Measurements from ENCODE around the gene TNFRSF8.
A peak's percentile ranks its signal among the peaks of the same experiment; 100 is the strongest.

Gene TNFRSF8

DNA sequence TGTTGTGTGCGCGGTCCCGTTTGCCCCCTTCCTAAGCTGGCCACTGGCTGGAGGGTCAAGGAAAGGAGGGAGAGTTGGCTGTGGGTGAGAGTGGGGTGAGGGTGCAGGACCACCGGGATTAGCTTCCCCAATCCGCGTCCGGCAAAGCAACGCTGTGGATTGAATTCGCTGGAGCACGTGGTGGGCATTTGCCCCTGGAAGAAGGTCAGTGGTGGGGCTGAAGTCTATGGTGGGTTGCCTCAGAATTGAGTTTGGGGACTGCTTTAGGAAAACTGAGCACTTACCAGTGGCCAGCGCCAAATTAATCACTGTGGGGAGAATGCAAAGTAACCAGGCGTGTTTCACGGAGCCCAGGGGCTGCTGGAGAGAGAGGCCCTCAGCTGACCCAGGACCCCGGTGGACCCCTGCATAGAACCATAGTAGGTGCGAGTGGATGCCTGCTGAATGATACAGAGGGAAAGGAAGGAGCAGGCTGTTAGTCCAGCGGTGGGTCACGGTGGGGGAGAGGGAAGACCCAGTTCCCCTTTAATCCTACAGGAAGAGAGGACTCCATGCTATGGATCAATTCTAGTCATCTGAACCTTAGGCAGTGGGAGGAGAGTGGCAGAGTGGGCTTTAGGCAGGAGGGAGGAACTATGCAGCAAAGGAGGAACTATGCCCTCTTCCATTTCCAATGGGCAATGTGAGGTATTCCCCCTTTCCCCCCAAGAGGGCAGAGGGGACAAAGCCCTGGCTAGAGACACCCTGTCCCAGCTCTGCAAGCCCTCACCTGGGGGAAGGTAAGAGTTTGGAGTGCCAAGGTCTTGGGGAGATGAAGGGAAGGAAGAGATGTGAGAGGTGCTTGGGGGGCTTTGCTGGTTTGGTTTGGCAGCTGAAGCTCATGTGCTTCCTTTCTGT, 1.2 kb downstream of the TNFRSF8 start:
- no peak for DNase-seq

- no peak for DNase-seq
These were observed 2.8 kb downstream of the TNFRSF8 start for GRCh38 chr1:12065872-12066271.

GRCh38 chr1:12067900-12068821, 5.1 kb downstream of the TNFRSF8 start:
- no peak for DNase-seq

- DNase-seq: no peak
These were observed 6.6 kb downstream of the TNFRSF8 start for GRCh38 chr1:12069623-12070244.

- DNase-seq: no peak
These were observed 8.8 kb downstream of the TNFRSF8 start for GRCh38 chr1:12071892-12072291.

DNA sequence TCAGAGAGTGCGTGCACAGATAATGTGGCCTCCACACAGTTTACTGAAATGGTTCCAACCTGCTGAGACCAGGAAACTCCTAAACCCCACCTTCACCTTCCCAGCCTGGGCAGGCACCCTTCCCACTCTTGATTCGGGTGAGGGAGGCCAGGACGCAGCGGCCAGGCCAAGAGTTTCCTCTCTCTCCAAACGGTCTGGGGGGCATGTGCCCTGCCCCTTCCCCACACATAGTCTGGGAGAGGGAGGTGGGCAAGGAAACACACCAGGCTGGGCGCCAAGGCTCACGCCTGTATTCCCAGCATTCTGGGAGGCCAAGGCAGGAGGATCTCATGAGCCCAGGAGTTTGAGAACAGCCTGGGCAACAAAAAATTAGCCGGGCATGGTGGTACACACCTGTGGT, 9.6 kb downstream of the TNFRSF8 start:
- DNase-seq: no peak

GRCh38 chr1:12073796-12074195, 10.7 kb downstream of the TNFRSF8 start:
- DNase-seq: no peak

DNA sequence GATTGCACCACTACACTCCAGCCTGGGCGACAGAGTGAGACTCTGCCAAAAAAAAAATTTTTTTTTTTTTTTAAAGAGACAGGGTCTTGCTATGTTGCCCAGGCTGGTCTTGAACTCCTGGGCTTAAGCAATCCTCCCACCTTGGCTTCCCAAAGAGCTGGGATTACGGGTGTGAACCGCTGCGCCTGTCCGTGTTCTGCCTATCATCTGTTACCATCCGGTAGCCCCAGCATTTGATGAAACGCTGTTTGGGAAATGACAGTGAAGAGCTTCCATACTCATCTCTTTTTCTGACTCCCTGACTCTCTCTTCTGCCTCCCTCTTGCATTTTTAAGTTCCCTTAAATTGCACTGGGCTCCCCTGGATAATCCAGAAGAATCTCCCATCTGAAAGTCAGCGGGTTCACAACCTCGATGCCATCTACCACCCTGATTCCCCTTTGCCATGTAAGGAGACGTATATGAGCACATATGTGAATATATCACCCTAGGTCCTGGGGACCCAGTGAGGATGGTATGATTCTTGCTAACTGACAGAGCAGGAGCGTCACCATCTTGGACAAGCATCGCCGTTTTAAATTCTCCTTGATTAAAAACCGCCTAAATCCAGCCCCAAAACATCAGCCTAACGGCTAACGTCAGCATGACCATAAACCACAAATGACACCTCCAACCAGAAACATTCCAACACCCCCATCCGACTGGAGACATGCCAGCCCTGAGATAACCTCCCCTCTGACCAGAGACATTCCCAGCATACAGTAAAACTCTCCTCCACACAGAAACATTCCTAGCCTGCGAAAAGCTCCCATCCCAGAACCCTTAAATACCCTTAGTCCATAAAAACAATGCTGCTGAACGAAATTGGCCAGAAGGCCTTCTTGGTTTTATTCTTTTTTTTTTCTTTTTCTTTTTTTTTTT, 12.4 kb downstream of the TNFRSF8 start:
- no peak for DNase-seq

GRCh38 chr1:12076425-12077005, 13.4 kb downstream of the TNFRSF8 start:
- DNase-seq: no peak

- DNase-seq: no peak
These were observed 15.5 kb downstream of the TNFRSF8 start for GRCh38 chr1:12078575-12078937.

DNA sequence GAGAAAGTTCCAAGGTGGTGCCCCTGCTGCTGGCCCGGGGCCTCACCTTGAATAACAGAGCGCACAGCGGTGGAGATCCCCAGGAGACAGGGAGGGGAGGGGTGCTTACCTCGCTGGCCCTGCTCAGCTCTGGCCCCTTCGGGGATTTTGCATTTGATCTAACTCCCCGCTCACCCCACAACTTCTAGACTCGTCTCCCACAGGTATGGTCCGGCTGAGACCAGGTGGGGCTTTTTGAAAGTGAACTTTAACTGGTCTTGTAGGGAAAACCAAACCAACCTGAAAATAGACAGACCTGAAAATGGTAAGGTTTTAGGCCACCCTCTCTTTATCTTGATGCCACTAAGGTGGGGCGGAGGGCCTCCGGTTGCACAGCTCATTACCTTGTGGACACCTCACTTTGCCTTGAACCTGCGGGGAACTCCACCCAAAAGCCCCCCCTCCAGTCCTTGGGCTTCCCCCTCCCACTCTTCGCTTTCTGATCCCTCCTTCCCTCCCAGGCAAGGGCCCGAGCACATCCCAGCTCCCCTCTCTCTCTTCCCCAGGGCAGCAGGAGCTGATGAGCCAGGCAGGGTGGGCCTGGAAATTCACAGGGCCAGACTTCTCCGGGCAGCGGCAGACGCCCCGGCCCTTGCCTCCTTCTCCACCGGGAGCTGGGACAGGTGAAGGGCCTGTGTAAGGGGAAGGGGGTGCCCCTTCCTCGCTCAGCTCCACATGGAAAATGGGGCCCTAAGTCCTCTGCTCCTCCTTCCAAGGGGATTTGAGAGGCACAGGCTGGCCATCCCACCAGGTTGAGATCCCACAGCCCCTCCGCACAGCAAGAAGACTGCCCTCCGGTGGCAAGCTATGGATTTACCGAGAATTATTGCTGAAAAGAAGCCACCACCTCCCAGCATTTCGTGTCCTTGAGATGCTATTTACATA, 16.1 kb downstream of the TNFRSF8 start:
- peak; percentile 57 for DNase-seq

- DNase-seq: no peak
These were observed 17.1 kb downstream of the TNFRSF8 start for GRCh38 chr1:12080156-12080555.

DNA sequence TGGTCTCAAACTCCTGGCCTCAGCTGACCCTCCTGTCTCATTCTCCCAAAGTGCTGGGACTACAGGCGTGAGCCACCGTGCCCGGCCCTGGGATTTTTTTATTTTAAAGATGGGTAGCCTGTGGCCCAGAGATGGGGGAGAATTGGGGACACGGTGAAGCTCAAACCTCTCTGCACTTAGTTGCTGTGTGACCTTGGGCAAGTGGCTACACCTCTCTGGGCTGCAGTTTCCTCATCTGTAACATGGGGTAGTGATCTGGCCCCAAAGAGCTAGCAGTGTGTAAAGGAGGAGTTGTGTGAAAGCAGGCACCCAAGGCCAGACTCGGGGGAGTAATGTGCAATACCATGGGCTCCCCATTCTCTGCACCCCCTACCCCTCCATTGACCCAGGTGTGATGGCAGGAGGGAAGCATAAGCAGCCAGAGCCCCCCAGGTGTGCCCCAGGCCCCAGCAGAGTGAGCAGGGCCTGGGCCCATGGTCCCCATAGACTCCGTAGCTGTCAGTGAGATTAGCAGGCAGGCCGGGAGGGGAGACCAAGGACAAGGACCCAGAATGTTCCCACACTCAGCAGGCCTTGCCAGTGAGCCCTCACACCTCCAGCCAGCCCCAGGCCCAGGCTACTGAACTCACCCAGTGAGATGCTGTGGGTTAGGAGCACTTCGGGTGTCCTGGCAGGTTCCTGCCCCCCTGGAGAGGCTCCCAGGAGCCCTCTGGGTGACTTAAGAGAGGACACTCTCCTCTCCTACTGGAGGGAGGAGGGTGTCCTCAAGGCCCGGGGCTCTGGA, 17.9 kb downstream of the TNFRSF8 start:
- no peak for DNase-seq

GRCh38 chr1:12081648-12082396, 18.7 kb downstream of the TNFRSF8 start:
- DNase-seq: no peak

GRCh38 chr1:12082988-12083387, 19.9 kb downstream of the TNFRSF8 start:
- DNase-seq: no peak

DNA sequence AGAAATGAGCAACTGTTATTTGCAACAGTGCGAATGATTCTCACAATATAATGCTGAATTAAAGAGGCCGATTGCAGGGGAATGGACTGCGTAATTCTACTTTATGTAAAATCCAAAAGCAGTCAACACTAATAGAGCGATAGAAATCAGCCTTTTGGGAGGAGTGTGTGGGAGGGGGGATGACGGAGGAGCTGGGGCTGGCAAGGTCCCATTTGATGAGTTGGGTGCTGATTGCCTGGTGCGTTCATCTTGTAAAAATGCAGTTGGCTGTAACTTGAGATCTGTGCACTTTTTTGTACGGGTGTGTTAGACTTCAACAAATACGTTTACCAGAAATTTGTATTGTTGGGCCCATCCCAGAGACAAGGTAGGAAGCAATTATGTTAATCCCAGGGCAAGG, 20.7 kb downstream of the TNFRSF8 start:
- DNase-seq: no peak

DNA sequence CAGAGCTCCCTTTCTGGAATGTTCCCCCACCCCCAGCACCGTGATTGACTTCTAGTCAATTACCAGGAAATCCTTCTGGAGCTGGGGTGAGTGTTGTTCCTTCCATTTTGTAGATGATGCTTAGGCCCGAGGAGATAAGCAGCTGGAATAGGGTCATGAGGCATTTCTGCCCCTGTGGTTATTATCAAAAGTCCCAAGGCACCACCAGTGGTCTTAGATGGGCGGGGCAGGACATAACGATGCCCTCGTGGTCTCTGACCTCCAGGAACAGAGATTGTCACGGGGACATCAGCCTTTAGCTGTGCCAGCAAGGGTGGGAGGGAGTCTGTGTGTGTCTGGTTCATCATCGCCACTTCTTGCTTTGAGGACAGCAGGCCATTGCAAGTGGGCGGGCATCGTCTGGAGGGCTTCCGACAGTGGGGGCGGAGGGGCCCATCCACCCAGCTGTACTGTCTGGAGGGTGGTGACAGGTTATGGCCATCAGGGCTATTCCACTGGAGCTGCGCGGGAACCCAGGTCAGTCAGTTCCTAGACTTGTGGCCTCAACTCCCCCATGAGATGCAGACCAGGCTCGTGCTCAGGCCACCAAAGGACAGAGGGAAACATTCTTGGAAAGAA, 22.6 kb downstream of the TNFRSF8 start:
- no peak for DNase-seq

- DNase-seq: peak; percentile 70
These were observed 24.8 kb downstream of the TNFRSF8 start for GRCh38 chr1:12087797-12088314.

All from CD4-positive, alpha-beta T cell treated with Interleukin-10 for 1 hour (primary cell).